Right lobe of liver (tissue), 4 donors: Measurements from ENCODE around the gene GRWD1.

Experiments used
- CTCF ChIP-seq, 4 donors: fragments of 200-600 bp in 3 of 4; fragments of 450-650 bp in 1 of 4; IDR thresholded peaks; one replicate each; pipeline versions ENCODE4 v1.5.1 to v1.8.0; 2016 to 2022; ENCODE audit warnings: antibody characterized with exemption in 4 of 4, mild to moderate bottlenecking in 2 of 4
- POLR2A ChIP-seq: fragments of 450-650 bp; IDR thresholded peaks from one replicate; pipeline ENCODE4 v1.6.1; 2017; ENCODE audit warnings: antibody characterized with exemption, mild to moderate bottlenecking
- donor health status: DM: no; HTN: no; CAD: no.
- donor health status: DM: no; HTN: no; CAD: no.
- donor health status: DM: no; HTN: yes; CAD: no.

GRCh38 chr19:48476176-48476575, 30.4 kb downstream of the GRWD1 start:
- no peak for TF ChIP-seq POLR2A
- no peak for TF ChIP-seq CTCF (IDR thresholded peaks at IDR 0.05)
